HCT116 (cell line): Measurements from ENCODE around the gene SLC7A7. TPM values are rescaled to one million over a fixed set of nuclear protein-coding genes. Genes with fewer than 3 reads are reported as not detected.
"Not testable (repeated sequence)": the region's sequence is repeated elsewhere in the genome, so short reads cannot be mapped to it uniquely, and the experiment has no call there.

Experiments used
- ATAC-seq: fragments of 200-7000 bp; cut with Tn5 transposase; 2 replicates; pipeline ENCODE4 v1.9.1; 2020; ENCODE audit warnings: mild to moderate bottlenecking, moderate library complexity
- BruUV-seq: library from RNA; stranded (reverse); fragments of 400-500 nt; replicated peaks from 2 replicates; lab custom pipeline; 2021; lab: Mats Ljungman, UMichigan
- CTCF ChIA-PET: fragments of 300-600 bp; sonication (Branson Sonifier 250); formaldehyde crosslinking; loops from one replicate; lab custom pipeline; 2021; ENCODE audit warnings: antibody characterized with exemption; lab: Charles Lee
- POLR2A ChIA-PET: fragments of 300-600, 350-600 bp; sonication (Branson Sonifier 250); formaldehyde crosslinking; loops from one replicate; lab custom pipeline; 2021; ENCODE audit warnings: antibody characterized with exemption; lab: Charles Lee
- RAD21 ChIA-PET, 2 experiments: fragments of 300-600 bp; sonication (Branson Sonifier 250); formaldehyde crosslinking; loops; one replicate each; lab custom pipeline; 2023; ENCODE audit warnings: low total read pairs in 2 of 2; ENCODE audit not compliant: uncharacterized antibody in 2 of 2, unreplicated experiment in 2 of 2, low non-redundant PET in 1 of 2; lab: Charles Lee
- DNase-seq: peaks from one replicate; pipeline ENCODE4 v3.0.0-alpha.2; 2010; ENCODE audit warnings: low read depth, low spot score
- H2AFZ ChIP-seq: fragments of 200-600 bp; shearing (Covaris generic), sonication (generic); 2 replicates; pipeline ENCODE4 v1.6.1; 2017; ENCODE audit warnings: low read depth, mixed run types, mixed read lengths, antibody characterized with exemption, low read length; ENCODE audit not compliant: poor library complexity, severe bottlenecking
- H3K27ac ChIP-seq: 2 replicates; pipeline ENCODE4 v1.5.1; 2012; ENCODE audit warnings: low read depth, low read length
- H3K27me3 ChIP-seq: fragments of 200-600 bp; sonication (generic); 2 replicates; pipeline ENCODE4 v1.6.1; 2016; ENCODE audit warnings: mixed run types, low read length, mixed read lengths; ENCODE audit not compliant: insufficient read depth
- H3K36me3 ChIP-seq, 2 experiments: fragments of 200-500 bp in 1 of 2; fragments of 200-600 bp in 1 of 2; sonication (Bioruptor generic) in 1 of 2; sonication (generic) in 1 of 2; 2 replicates each; pipeline versions ENCODE4 v1.5.1 to v1.6.1; 2014 to 2016; ENCODE audit warnings: low read length in 2 of 2, inconsistent platforms in 1 of 2, mixed read lengths in 1 of 2, mixed run types in 1 of 2; ENCODE audit not compliant: insufficient read depth in 2 of 2, control insufficient read depth in 1 of 2
- H3K4me1 ChIP-seq, 2 experiments: fragments of 200-600 bp in 1 of 2; sonication (generic) in 1 of 2; 2 replicates each; pipeline versions ENCODE4 v1.5.1 to v1.6.1; 2012 to 2017; ENCODE audit warnings: low read length in 2 of 2, inconsistent platforms in 1 of 2, mild to moderate bottlenecking in 1 of 2, mixed read lengths in 1 of 2, mixed run types in 1 of 2, moderate library complexity in 1 of 2; ENCODE audit not compliant: insufficient read depth in 2 of 2, control insufficient read depth in 1 of 2
- H3K4me2 ChIP-seq: fragments of 200-600 bp; sonication (generic); 2 replicates; pipeline ENCODE4 v1.6.1; 2017; ENCODE audit warnings: mixed run types, low read length, mixed read lengths
- H3K4me3 ChIP-seq, 2 experiments: fragments of 200-600 bp in 1 of 2; sonication (generic) in 1 of 2; replicated peaks in 1 of 2; 2 replicates each; pipeline ENCODE4 v1.5.1; 2011 to 2016; ENCODE audit warnings: low read length in 2 of 2, control low read depth in 1 of 2, low read depth in 1 of 2, mild to moderate bottlenecking in 1 of 2, mixed read lengths in 1 of 2, mixed run types in 1 of 2
- H3K79me2 ChIP-seq: fragments of 200-600 bp; sonication (generic); 2 replicates; pipeline ENCODE4 v1.6.1; 2017; ENCODE audit warnings: mild to moderate bottlenecking, mixed run types, low read length, moderate library complexity, mixed read lengths; ENCODE audit not compliant: insufficient read depth
- H3K9ac ChIP-seq: fragments of 200-600 bp; sonication (generic); 2 replicates; pipeline ENCODE4 v1.6.1; 2016; ENCODE audit warnings: low read length, mixed read lengths
- H3K9me2 ChIP-seq: fragments of 200-600 bp; sonication (generic), shearing (Covaris generic); 2 replicates; pipeline ENCODE4 v1.6.1; 2017; ENCODE audit warnings: mixed run types, mild to moderate bottlenecking, moderate library complexity; ENCODE audit not compliant: insufficient read depth
- H3K9me3 ChIP-seq, 2 experiments: fragments of 200-500 bp in 1 of 2; fragments of 200-600 bp in 1 of 2; sonication (Bioruptor generic) in 1 of 2; sonication (generic) in 1 of 2; 2 replicates each; pipeline ENCODE4 v1.6.1; 2014 to 2017; ENCODE audit warnings: low read length in 2 of 2, mixed read lengths in 2 of 2, inconsistent platforms in 1 of 2, low read depth in 1 of 2, mild to moderate bottlenecking in 1 of 2, mixed run types in 1 of 2, moderate library complexity in 1 of 2; ENCODE audit not compliant: control insufficient read depth in 1 of 2, insufficient read depth in 1 of 2
- H4K20me1 ChIP-seq: fragments of 200-600 bp; sonication (generic), shearing (Covaris generic); 2 replicates; pipeline ENCODE4 v1.6.1; 2017; ENCODE audit warnings: mixed run types, mild to moderate bottlenecking, moderate library complexity; ENCODE audit not compliant: insufficient read depth
- CEBPB ChIP-seq: IDR thresholded peaks from 2 replicates; pipeline ENCODE4 v1.6.1; 2012; ENCODE audit warnings: low read depth
- ELF1 ChIP-seq: IDR thresholded peaks from 2 replicates; pipeline ENCODE4 v1.6.1; 2012; ENCODE audit warnings: low read depth, borderline replicate concordance
- EZH2 ChIP-seq: fragments of 200-600 bp; sonication (generic); IDR thresholded peaks from 2 replicates; pipeline ENCODE4 v1.6.1; 2017; ENCODE audit warnings: antibody characterized with exemption, mixed run types
- EZH2phosphoT487 ChIP-seq: fragments of 200-600 bp; IDR thresholded peaks from 2 replicates; pipeline ENCODE4 v1.6.1; 2018; ENCODE audit warnings: antibody characterized with exemption, borderline replicate concordance
- JUND ChIP-seq: IDR thresholded peaks from 2 replicates; pipeline ENCODE4 v1.6.1; 2012
- SP1 ChIP-seq: IDR thresholded peaks from 2 replicates; pipeline ENCODE4 v1.6.1; 2012; ENCODE audit warnings: low read depth
- YY1 ChIP-seq: IDR thresholded peaks from 2 replicates; pipeline ENCODE4 v1.6.1; 2011; ENCODE audit warnings: low read length, low read depth, moderate library complexity, mild to moderate bottlenecking; ENCODE audit not compliant: insufficient replicate concordance; ENCODE audit errors: extremely low read depth
- ZFX ChIP-seq: fragments of 450-650 bp; IDR thresholded peaks from 2 replicates; pipeline ENCODE4 v1.6.1; 2017
- intact Hi-C: fragments of 100-400 bp; cut with micrococcal nuclease; formaldehyde crosslinking; loops from 2 replicates; pipeline ENCODE4 v1.10.0; 2022
- total RNA-seq: library from RNA; stranded (reverse); gene quantifications from one replicate; pipeline ENCODE4 v1.2.1, GENCODE V29; 2021; ENCODE audit not compliant: unreplicated experiment
- TF ChIP-seq, protein P1 (sequence below): IDR thresholded peaks from 2 replicates; pipeline ENCODE4 v1.6.1; 2012; ENCODE audit warnings: low read depth
- TF ChIP-seq, protein P2 (sequence below): IDR thresholded peaks from 2 replicates; pipeline ENCODE4 v1.6.1; 2011; ENCODE audit warnings: mild to moderate bottlenecking, low read length, moderate library complexity; ENCODE audit not compliant: insufficient replicate concordance; ENCODE audit errors: extremely low read depth

SLC7A7 gene
- total RNA-seq, 1 experiment from 2014 or later, result 0.27 TPM

DNA sequence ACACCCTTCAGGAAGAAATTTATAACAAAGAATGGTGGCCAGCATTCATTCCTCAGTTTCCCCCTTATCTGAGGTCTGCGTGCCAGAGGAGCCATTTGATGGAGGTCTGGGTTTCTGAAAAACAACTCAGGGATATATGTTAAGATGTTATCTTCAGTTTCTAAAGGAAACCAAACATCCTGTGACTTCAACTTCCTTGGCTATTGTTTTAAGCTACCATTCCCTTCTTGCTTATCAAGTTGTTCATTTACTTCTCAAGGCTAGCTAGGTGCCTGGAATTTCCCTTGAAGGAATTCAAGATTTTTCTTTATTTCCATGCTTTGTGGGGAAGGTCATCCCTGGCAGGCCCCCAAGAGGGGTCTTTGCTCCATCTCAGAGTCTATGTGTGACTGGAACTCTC, 75.8 kb downstream of the SLC7A7 start (continued):
- TF ChIP-seq EZH2phosphoT487, result no peak

DNA sequence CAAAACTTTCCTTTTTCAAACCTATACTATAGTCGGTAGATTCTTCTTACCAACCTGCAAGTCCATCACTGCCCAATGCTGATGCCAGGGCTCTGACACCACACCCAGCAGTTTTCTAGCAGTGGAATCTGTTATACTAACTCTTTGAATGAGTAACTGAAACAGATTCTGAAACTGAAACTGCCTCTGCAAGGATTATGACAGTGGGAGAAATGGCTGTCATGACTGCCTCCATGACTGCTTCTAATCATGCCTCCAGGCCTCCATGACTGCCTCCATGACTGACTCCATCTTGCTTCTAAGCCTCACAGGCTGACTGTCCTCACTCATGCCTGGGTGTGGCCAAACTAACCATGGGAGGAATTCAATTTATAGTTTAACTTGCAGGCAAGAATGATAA, 78.2 kb downstream of the SLC7A7 start:
- no peak overlapping the region for H3K4me2 ChIP-seq
- no peaks in the 10 kb centered on the region for H3K9me3 ChIP-seq
- no peaks in the 10 kb centered on the region for H4K20me1 ChIP-seq
- no peak overlapping the region for H3K9ac ChIP-seq
- H3K27ac ChIP-seq, result no peak overlapping the region
- no peak for TF ChIP-seq JUND
- no peak for TF ChIP-seq SP1
- TF ChIP-seq ELF1, result no peak
- TF ChIP-seq, protein P1, sequence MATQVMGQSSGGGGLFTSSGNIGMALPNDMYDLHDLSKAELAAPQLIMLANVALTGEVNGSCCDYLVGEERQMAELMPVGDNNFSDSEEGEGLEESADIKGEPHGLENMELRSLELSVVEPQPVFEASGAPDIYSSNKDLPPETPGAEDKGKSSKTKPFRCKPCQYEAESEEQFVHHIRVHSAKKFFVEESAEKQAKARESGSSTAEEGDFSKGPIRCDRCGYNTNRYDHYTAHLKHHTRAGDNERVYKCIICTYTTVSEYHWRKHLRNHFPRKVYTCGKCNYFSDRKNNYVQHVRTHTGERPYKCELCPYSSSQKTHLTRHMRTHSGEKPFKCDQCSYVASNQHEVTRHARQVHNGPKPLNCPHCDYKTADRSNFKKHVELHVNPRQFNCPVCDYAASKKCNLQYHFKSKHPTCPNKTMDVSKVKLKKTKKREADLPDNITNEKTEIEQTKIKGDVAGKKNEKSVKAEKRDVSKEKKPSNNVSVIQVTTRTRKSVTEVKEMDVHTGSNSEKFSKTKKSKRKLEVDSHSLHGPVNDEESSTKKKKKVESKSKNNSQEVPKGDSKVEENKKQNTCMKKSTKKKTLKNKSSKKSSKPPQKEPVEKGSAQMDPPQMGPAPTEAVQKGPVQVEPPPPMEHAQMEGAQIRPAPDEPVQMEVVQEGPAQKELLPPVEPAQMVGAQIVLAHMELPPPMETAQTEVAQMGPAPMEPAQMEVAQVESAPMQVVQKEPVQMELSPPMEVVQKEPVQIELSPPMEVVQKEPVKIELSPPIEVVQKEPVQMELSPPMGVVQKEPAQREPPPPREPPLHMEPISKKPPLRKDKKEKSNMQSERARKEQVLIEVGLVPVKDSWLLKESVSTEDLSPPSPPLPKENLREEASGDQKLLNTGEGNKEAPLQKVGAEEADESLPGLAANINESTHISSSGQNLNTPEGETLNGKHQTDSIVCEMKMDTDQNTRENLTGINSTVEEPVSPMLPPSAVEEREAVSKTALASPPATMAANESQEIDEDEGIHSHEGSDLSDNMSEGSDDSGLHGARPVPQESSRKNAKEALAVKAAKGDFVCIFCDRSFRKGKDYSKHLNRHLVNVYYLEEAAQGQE, result no peak
- no peak for TF ChIP-seq ZFX
- TF ChIP-seq CEBPB, result no peak
- no peak for TF ChIP-seq EZH2
- no peak for TF ChIP-seq YY1
- TF ChIP-seq, protein P2, sequence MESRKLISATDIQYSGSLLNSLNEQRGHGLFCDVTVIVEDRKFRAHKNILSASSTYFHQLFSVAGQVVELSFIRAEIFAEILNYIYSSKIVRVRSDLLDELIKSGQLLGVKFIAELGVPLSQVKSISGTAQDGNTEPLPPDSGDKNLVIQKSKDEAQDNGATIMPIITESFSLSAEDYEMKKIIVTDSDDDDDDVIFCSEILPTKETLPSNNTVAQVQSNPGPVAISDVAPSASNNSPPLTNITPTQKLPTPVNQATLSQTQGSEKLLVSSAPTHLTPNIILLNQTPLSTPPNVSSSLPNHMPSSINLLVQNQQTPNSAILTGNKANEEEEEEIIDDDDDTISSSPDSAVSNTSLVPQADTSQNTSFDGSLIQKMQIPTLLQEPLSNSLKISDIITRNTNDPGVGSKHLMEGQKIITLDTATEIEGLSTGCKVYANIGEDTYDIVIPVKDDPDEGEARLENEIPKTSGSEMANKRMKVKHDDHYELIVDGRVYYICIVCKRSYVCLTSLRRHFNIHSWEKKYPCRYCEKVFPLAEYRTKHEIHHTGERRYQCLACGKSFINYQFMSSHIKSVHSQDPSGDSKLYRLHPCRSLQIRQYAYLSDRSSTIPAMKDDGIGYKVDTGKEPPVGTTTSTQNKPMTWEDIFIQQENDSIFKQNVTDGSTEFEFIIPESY, result no peak
- H3K27me3 ChIP-seq, result no peaks in the 10 kb centered on the region
- no peak overlapping the region for H3K4me3 ChIP-seq
- CTCF ChIA-PET, result no interaction called here
- ATAC-seq (no peak), DNase-seq (no peak)
- intact Hi-C loops, result no loop called here
- BruUV-seq, result no TSS peak
- POLR2A ChIA-PET, result no interaction called here
- RAD21 ChIA-PET, result no interaction called here
- no peaks in the 10 kb centered on the region for H3K79me2 ChIP-seq
- no peaks in the 10 kb centered on the region for H3K4me1 ChIP-seq
- H3K9me2 ChIP-seq, result no peaks in the 10 kb centered on the region
- H3K36me3 ChIP-seq, result no peaks in the 10 kb centered on the region
- H2AFZ ChIP-seq, result no peak overlapping the region

DNA sequence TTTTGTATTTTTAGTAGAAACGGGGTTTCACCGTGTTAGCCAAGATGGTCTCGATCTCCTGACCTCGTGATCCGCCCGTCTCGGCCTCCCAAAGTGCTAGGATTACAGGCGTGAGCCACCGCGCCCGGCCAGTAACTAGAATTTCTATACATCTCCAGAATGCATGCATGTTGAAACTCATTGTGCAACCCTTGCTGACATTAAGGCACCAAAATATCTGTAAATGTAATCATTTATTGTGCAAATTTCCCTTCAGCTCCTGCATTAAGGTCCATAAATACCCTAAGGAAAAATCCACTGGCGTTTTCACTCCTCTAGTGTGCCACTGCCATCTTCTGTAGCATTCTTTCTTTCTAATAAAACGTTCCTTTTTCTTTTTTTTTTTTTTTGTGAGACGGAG, 78.9 kb downstream of the SLC7A7 start:
- RAD21 ChIA-PET, BruUV-seq, H4K20me1 ChIP-seq, H3K79me2 ChIP-seq, H3K4me2 ChIP-seq, POLR2A ChIA-PET, H3K9ac ChIP-seq, H3K27me3 ChIP-seq, H3K36me3 ChIP-seq, H3K4me3 ChIP-seq, H3K9me2 ChIP-seq, H3K4me1 ChIP-seq, DNase-seq, ATAC-seq, intact Hi-C loops, H2AFZ ChIP-seq, H3K27ac ChIP-seq, H3K9me3 ChIP-seq: not testable (repeated sequence)
- CTCF ChIA-PET, result interaction anchor here (0.6 kb wide), 1 partner anchor 211 kb away, joined by 3 read pairs; no protein-coding TSS in a partner anchor
